ENCODE data around the gene CDK14.

CDK14 gene

DNA sequence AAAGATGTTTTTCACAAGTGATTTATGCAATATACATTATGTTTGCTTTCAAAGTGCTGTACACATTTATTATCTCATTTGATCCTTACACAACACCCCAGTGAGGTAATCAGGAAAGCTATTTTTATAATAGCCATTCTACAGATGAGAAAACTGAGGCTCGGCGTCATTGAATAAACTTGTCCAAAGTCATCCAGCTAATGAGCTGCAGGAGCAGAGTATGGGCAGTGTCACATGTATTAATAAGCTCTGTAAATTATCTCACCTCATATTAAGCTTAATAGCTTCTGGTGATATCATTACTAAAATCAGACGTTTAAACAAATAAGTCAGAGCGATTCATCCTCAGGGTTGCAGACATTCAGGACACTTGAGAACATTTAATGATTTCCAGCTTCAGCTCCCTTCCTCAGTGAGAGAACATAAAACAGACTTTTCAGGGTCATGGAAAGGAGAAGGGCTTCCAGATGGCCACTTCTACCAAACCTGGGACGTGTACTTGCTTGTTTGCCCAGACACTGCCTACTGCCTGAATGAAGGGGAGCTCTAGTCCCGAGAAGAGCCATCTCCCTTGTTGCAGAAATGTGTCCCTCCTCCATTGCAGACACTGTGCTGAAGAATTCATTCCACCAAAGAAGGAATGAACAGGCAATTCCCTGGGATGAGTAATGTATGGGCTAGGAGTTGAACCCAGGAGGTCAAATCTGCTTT is 647.6 kb downstream of the CDK14 start:
- no peak overlapping the region for H3K27ac ChIP-seq
- no peak for TF ChIP-seq CTCF (conservative IDR thresholded peaks at IDR 0.05)

DNA sequence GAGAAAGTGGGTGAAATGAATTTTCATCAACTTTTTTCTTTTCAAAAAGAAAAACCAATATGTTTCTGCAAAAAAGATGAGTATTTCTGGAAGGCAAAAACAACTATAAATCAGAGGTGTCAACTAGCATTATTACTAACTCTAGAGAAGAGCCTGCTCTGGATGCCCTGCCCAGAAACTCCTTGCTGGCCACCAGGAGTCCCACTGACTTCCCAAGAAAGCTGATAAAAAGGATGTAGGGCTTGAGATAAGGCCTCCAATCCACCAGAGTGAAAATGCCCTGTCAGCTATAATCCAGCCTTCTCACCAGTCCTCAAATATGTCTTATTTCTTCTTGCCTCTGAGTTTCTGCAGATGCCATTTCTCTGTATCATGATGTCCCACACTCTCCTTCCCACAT is 651.4 kb downstream of the CDK14 start:
- no peak overlapping the region for H3K27ac ChIP-seq
- no peak; the same call in 1 of the 2 replicates for TF ChIP-seq CTCF (conservative IDR thresholded peaks at IDR 0.05)

DNA sequence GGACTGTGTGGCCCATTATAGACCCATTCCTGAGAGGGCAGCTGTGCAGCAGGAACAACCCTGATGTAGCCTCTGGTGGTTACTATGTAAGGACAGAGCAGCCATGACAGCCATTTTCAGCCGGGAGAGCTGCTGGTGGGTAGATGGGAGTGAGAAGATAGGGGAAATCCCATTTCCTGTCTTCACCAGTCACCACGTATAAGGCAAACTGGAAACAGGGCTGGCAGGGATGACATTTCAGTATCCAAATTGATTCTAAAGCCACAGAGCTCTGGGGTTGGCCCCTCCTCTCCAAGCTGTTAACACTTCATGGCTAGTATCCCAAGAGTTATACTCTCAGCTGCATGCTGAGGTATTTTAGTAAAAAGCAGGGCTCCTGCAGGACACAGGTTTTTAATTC is 652.9 kb downstream of the CDK14 start:
- no peak overlapping the region for H3K27ac ChIP-seq
- TF ChIP-seq CTCF (conservative IDR thresholded peaks at IDR 0.05) = no peak

GRCh38 chr7:91249506-91250233 is 653.5 kb downstream of the CDK14 start:
- no peak for TF ChIP-seq CTCF (conservative IDR thresholded peaks at IDR 0.05)
- H3K27ac ChIP-seq = no peak overlapping the region

DNA sequence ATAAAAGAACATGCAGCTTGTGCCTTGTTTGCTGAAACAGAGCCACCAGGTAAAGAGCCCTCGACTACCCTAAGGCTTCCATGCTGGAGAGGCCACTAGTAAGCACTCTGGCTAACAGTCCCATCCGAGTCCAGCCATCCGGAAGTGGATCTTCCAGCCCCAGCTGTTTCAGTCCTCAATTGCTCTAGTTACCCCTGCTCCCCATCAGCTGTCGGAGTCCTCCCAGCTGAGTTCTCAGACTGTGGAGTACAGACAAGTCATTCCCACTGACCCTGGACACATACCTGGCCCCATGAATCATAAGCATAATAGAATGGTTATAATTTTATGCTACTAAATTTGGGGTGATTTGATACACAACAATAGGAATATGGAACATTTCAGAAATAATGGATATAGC is 654.6 kb downstream of the CDK14 start:
- no peak for TF ChIP-seq CTCF (conservative IDR thresholded peaks at IDR 0.05)
- no peak overlapping the region for H3K27ac ChIP-seq

GRCh38 chr7:91251877-91252276 is 655.8 kb downstream of the CDK14 start:
- H3K27ac ChIP-seq = no peak overlapping the region
- TF ChIP-seq CTCF (conservative IDR thresholded peaks at IDR 0.05) = no peak
